AG09319 (cell line): ENCODE data around the gene TNFRSF18.

Experiments used
- DNase-seq: peaks from one replicate; pipeline ENCODE4 v3.0.0-alpha.2; 2010; ENCODE audit warnings: low read depth; ENCODE audit errors: extremely low read depth
- TF ChIP-seq, protein P1 (sequence below): IDR thresholded peaks from 2 replicates; pipeline ENCODE4 v1.5.1; 2011; ENCODE audit warnings: low read depth, mild to moderate bottlenecking, inconsistent platforms, low read length, moderate library complexity

The TNFRSF18 gene

DNA sequence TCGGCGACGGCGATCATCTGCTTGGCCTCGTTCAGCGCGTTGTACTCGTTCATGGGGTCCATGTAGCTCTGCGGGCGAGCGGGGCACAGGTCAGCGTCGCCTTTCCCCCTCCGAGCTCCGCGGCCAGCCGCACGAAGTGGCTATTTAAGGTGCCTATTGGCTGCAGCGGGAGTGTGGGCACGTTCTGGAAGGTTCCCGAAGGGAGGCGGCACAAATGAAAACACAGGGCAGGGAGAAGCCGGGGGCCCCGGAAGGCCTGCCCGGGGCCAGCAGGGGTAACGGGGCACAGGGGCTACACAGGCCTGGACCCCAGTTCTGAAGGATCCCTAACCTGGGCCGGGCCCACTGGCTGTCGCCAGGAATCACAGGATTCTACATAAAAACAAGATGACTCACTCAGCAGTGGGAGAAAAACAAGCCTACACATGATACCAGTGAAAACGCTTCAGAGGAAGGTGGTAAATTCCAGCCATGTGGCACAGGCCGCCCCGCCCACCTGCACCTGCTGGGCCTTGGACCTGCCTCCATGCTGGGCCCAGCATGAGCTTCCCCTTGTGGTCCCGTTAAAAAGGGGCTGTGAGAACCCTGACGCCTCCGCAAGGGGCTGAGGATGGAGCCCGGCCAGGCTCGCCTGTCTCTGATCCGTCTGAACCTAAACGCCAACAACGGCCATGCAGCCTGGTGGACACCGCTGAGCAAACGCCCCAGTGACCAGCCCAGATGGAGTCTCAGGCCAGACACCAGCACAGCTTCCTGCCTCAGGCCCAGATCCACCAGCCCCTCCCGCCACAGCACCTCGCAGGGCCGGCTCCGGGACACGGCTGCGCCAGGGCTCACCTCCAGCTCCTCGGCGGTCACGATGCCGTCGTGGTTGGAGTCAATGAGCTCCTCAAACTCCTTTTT, 11.5 kb upstream of the TNFRSF18 start:
- no peak for DNase-seq
- TF ChIP-seq, protein P1, sequence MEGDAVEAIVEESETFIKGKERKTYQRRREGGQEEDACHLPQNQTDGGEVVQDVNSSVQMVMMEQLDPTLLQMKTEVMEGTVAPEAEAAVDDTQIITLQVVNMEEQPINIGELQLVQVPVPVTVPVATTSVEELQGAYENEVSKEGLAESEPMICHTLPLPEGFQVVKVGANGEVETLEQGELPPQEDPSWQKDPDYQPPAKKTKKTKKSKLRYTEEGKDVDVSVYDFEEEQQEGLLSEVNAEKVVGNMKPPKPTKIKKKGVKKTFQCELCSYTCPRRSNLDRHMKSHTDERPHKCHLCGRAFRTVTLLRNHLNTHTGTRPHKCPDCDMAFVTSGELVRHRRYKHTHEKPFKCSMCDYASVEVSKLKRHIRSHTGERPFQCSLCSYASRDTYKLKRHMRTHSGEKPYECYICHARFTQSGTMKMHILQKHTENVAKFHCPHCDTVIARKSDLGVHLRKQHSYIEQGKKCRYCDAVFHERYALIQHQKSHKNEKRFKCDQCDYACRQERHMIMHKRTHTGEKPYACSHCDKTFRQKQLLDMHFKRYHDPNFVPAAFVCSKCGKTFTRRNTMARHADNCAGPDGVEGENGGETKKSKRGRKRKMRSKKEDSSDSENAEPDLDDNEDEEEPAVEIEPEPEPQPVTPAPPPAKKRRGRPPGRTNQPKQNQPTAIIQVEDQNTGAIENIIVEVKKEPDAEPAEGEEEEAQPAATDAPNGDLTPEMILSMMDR = no peak

DNA sequence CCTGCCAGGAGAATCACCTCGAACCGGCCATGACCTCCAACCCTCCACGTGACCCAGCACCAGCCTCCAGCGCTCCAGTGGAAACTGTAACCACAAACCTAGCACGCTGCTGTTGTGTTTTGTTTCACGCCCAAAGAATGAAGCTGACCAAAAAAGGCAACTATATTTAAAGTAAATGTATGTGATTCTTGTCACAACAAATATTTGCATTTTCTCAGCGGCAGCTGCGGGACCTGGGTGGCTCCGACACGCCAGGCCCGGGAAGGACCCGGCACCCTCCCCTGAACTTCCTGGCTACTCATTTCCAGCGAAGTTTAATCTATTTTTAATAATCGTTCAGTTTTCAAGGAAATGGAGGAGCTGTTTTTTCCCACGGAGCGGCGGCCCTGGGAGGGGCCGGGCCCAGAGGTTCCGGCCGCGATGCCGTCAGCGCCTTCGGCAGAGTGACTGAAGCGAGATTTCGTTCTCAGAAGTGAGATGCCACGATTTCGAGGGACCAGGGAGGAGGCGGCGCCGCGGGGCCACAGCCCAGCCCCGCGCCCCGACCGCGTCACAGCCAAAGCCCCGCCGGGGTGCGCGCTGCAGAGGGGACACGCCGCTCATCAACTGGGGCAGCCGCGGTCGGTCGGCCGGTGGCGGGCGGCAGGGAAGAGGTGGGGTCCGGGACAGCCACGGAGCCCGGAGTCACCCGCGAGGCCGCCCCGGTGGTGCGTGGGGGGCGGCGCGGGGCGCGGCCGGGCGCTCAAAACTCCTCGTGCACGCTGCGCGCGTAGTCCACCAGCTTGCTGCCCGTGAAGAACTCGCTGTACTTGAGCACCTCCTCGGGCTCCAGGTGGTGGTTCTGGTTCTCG, 10.6 kb upstream of the TNFRSF18 start:
- TF ChIP-seq, protein P1 = no peak
- DNase-seq = no peak

DNA sequence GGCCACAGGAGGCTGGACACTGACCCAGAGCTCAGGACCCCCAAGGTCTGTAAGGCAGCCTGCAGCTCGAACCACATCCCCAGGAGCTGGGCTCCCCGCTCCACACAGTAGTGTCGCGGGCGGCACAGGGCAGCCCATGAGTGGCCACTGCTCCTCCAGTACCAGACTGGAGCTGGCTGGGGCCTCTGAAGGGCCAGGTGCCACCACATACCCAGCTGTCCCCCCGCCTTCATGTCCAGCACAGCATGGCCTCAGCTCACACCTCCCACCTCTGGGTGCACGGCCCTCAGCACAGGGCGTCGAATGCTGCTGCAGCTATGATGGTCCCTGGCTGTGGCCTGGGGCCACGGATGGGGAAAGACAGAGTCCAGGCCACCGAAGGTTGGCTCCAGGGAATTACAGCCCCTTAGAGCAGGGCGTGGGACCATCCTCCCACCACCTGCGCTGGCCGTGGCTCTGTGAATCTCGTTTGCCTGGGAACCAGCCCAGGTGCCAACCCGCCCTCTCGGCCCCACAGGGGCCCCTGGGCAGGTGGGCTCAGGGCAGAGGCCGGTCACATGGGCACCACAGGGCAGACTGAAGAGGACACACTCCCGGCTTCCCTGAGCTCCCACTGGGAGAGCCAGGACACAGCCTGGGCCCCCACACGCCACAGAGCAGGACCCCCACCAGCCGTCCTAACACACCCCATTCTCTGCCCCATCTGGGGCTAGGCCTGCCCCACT, 9.7 kb upstream of the TNFRSF18 start:
- no peak for DNase-seq
- TF ChIP-seq, protein P1 = no peak

DNA sequence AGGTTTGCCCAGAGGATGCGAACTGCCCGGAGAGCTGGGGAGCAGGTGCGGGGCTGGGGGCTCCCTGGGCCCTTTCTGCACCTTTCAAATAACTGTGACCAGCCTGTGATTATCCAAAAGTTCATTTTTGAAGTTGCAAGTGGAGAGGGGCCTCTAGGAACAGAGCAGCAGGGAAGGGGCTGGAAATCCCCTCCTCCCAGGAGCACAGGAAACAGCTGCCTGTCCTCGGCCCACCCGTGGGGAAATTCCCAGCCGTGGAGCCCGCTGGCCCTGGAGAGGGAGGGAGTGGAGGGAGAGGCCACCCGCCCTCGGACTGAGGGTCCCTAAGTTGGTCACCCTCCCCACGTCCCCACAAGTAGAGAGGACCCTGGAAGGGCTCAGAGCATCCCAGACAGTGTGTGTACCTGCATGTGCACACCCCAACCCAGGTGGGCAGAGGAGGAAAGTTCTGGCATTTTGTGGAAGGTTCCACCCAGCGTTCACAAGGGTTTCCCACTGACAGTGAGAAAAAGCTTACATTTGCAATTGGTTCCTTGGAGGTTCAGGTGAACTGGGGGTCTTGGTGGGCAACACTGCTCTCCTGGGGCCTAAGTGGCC, 8.8 kb upstream of the TNFRSF18 start:
- TF ChIP-seq, protein P1 = no peak
- DNase-seq = no peak

DNA sequence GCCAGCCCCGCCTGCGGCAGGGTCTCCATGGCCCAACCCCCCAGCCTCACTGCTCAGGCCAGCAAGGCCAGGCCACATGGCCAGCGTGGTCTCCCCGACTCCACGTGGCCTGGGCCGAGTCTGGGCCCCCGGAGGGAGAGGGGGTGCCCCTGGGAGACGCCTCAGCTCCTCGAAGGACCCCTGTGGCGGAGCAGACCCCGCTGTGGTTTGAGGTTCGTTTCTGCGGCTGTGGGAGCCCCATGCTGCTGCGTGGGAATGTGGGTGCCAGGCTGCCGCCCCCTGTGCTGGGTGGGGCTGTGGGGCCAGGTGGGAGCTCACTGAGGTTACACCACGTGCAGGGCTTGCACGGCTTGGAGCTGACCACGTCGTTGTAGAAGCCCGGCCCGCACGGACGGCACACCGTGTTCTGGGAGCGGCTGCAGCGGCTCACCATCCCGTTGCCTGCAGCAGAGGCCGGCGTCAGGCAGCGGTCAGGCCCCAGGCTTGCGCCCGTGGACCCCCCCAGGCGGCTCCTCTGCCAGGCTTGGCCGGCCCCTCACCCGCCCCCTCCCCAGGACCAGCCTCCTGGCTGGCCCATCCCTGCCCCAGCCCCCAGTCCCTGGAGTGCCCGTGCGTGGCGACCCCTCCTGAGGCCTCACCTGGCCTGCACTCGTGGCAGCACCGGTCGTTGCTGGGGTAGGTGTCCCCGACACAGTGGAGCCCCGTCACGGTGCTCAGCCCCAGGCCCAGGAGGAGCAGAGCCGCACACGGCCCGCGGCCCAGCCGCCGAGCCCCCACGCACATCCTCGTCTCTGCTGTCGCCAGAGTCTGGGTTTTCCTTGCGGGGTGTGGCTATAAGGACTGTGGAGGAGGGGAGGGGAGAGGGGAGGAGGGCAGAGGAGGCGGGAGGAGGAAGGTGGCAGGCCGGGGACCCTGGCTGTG, 7.2 kb upstream of the TNFRSF18 start, which contains the start of gene TNFRSF4:
TNFRSF4 (minus strand) TSS at position 809 of the 921 bp plus-strand sequence; CDS start at position 783, 26 bp downstream.
- TF ChIP-seq, protein P1 = no peak
- no peak for DNase-seq

DNA sequence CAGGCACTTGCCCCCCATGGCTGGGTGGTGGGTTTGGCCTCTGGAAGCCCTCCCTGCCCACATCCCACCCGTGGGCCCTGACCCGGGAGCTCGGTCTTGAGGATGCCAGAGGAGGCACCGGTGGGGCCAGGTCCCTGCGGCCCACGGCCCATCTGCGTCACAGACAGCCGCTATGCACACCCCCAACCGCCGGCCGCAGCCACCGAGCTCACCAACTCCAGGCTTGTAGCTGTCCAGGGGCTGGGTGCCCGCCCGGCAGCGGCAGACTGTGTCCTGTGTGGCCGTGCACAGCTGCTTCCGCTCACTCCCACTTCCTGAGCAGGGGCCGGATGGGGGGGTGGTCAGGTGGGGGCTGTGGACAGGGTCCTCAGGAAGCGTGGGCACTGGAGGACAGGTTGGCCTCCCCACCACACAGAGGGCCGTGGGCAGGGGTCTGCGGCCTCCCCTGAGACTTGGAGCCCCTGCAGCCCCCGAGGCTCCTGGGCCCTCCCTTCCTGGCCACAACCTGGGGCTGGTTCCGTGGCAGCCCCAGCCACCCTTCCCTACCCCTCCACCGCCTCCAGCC, 6.5 kb upstream of the TNFRSF18 start:
- no peak for DNase-seq

More for the DNA sequence above, 6.5 kb upstream of the TNFRSF18 start:
- TF ChIP-seq, protein P1 = no peak
